Naive B cell (primary cell): ENCODE results near the gene LCLAT1. TPM values are rescaled to one million over a fixed set of nuclear protein-coding genes. Genes with fewer than 3 reads are reported as not detected.
"Not testable (repeated sequence)": the region's sequence is repeated elsewhere in the genome, so short reads cannot be mapped to it uniquely, and the experiment has no call there.

Experiments
- ATAC-seq, 2 donors: fragments of 150-1000 bp; cut with Tn5 transposase; 2 replicates each; pipeline ENCODE4 v1.10.0; 2021; ENCODE audit warnings: low read depth in 2 of 2, mild to moderate bottlenecking in 2 of 2, moderate library complexity in 2 of 2
- DNase-seq: peaks from one replicate; pipeline ENCODE4 v3.0.0; 2022
- H3K27ac Mint-ChIP-seq, 6 donors: one replicate each; pipeline ENCODE4 v1.8.0; 2020 to 2022; ENCODE audit warnings: mild to moderate bottlenecking in 6 of 6, mixed read lengths in 6 of 6, moderate library complexity in 5 of 6, inconsistent platforms in 2 of 6
- H3K27me3 Mint-ChIP-seq, 3 donors: one replicate each; pipeline ENCODE4 v1.8.0; 2021 to 2022; ENCODE audit warnings: mixed read lengths in 3 of 3, mild to moderate bottlenecking in 1 of 3
- H3K36me3 Mint-ChIP-seq, 2 donors: one replicate each; pipeline ENCODE4 v1.8.0; 2020 to 2022; ENCODE audit warnings: mixed read lengths in 2 of 2, inconsistent platforms in 1 of 2, mild to moderate bottlenecking in 1 of 2
- H3K4me1 Mint-ChIP-seq, 3 donors: one replicate each; pipeline ENCODE4 v1.8.0; 2020 to 2022; ENCODE audit warnings: mixed read lengths in 3 of 3, inconsistent platforms in 1 of 3, mild to moderate bottlenecking in 1 of 3, moderate library complexity in 1 of 3
- H3K4me3 Mint-ChIP-seq, 8 donors: one replicate each; pipeline ENCODE4 v1.8.0; 2020 to 2022; ENCODE audit warnings: mild to moderate bottlenecking in 8 of 8, mixed read lengths in 8 of 8, moderate library complexity in 8 of 8, inconsistent platforms in 2 of 8
- H3K9me3 Mint-ChIP-seq, 7 donors: one replicate each; pipeline ENCODE4 v1.8.0; 2020 to 2022; ENCODE audit warnings: mixed read lengths in 7 of 7, mild to moderate bottlenecking in 5 of 7, inconsistent platforms in 2 of 7, moderate library complexity in 1 of 7
- polyA plus RNA-seq, 6 donors: library from polyadenylated mRNA; unstranded; fragments of 300-500 nt; fragmentation: Illumina TruSeq; gene quantifications; one replicate each; pipeline ENCODE4 v1.2.3, GENCODE V29; 2021; ENCODE audit warnings: low read depth in 6 of 6

Gene LCLAT1
- polyA plus RNA-seq, 6 donors from 2014 or later: 13.1 to 29.4 (median 19.4) TPM

- H3K4me3 Mint-ChIP-seq: peak overlapping the region in 2 of 8 donors; percentile 7 to 25
- no peaks in the 10 kb centered on the region for H3K9me3 Mint-ChIP-seq
- H3K27me3 Mint-ChIP-seq: no peaks in the 10 kb centered on the region
- H3K27ac Mint-ChIP-seq: peak overlapping the region in 2 of 6 donors; percentile 27 to 76
- ATAC-seq: peak; percentile 53 to 55
- no peak for DNase-seq
- peaks cover 8 to 20% (median 17%) of the 10 kb centered on the region in 3 donors for H3K4me1 Mint-ChIP-seq
- peaks cover 23 to 26% of the 10 kb centered on the region in 2 donors for H3K36me3 Mint-ChIP-seq
These were observed 194.8 kb downstream of the LCLAT1 start for GRCh38 chr2:30641765-30642345.

GRCh38 chr2:30643013-30643412 lies 196.0 kb downstream of the LCLAT1 start:
- peaks cover 23% of the 10 kb centered on the region in 2 donors for H3K36me3 Mint-ChIP-seq
- not testable (repeated sequence) for ATAC-seq, H3K9me3 Mint-ChIP-seq, H3K4me3 Mint-ChIP-seq, H3K27me3 Mint-ChIP-seq, DNase-seq
- H3K4me1 Mint-ChIP-seq: peaks cover 8 to 20% (median 17%) of the 10 kb centered on the region in 3 donors
- H3K27ac Mint-ChIP-seq: peak overlapping the region in 1 of 6 donors; percentile 51

- Mint-ChIP-seq H3K36me3 (peaks cover 19% of the 10 kb centered on the region in 2 donors), H3K27me3 (no peaks in the 10 kb centered on the region), H3K27ac (no peak overlapping the region), H3K4me3 (no peak overlapping the region), H3K9me3 (no peaks in the 10 kb centered on the region), H3K4me1 (peaks cover 8 to 20% (median 17%) of the 10 kb centered on the region in 3 donors)
- no peak for ATAC-seq
- DNase-seq: no peak
These were observed 196.6 kb downstream of the LCLAT1 start for GRCh38 chr2:30643674-30644073.

- Mint-ChIP-seq H3K9me3 (no peaks in the 10 kb centered on the region), H3K4me3 (no peak overlapping the region), H3K4me1 (peaks cover 8 to 17% (median 13%) of the 10 kb centered on the region in 3 donors), H3K27me3 (no peaks in the 10 kb centered on the region), H3K36me3 (peaks cover 11 to 14% of the 10 kb centered on the region in 2 donors), H3K27ac (no peak overlapping the region)
- ATAC-seq (no peak), DNase-seq (no peak)
These were observed 198.2 kb downstream of the LCLAT1 start for GRCh38 chr2:30645081-30645744.

GRCh38 chr2:30645745-30646119 lies 198.7 kb downstream of the LCLAT1 start:
- no peaks in the 10 kb centered on the region for H3K9me3 Mint-ChIP-seq
- H3K27me3 Mint-ChIP-seq: no peaks in the 10 kb centered on the region
- H3K27ac Mint-ChIP-seq: no peak overlapping the region
- H3K4me1 Mint-ChIP-seq: peaks cover 8 to 15% (median 13%) of the 10 kb centered on the region in 3 donors
- H3K36me3 Mint-ChIP-seq: peaks cover 5 to 10% of the 10 kb centered on the region in 2 donors
- H3K4me3 Mint-ChIP-seq: no peak overlapping the region
- ATAC-seq: no peak
- DNase-seq: no peak

- no peaks in the 10 kb centered on the region for H3K9me3 Mint-ChIP-seq
- no peak overlapping the region for H3K4me3 Mint-ChIP-seq
- H3K27ac Mint-ChIP-seq: no peak overlapping the region
- ATAC-seq: no peak
- DNase-seq: no peak
- peaks cover 0 to 6% (median 0%) of the 10 kb centered on the region in 3 donors for H3K4me1 Mint-ChIP-seq
- peaks cover 0 to 5% of the 10 kb centered on the region in 2 donors for H3K36me3 Mint-ChIP-seq
- no peaks in the 10 kb centered on the region for H3K27me3 Mint-ChIP-seq
These were observed 200.9 kb downstream of the LCLAT1 start for GRCh38 chr2:30647752-30648457.

GRCh38 chr2:30649278-30649677 lies 202.2 kb downstream of the LCLAT1 start:
- H3K4me1 Mint-ChIP-seq: peaks cover 0 to 6% (median 0%) of the 10 kb centered on the region in 3 donors
- no peak overlapping the region for H3K4me3 Mint-ChIP-seq
- peaks cover 0 to 5% of the 10 kb centered on the region in 2 donors for H3K36me3 Mint-ChIP-seq
- ATAC-seq (no peak), DNase-seq (no peak)
- no peak overlapping the region for H3K27ac Mint-ChIP-seq
- no peaks in the 10 kb centered on the region for H3K27me3 Mint-ChIP-seq
- H3K9me3 Mint-ChIP-seq: no peaks in the 10 kb centered on the region

- Mint-ChIP-seq H3K9me3 (no peaks in the 10 kb centered on the region), H3K4me3 (no peak overlapping the region), H3K4me1 (peaks cover 0 to 6% (median 0%) of the 10 kb centered on the region in 3 donors), H3K36me3 (no peaks in the 10 kb centered on the region), H3K27me3 (no peaks in the 10 kb centered on the region), H3K27ac (peak overlapping the region in 1 of 6 donors; percentile 51)
- DNase-seq: no peak
- ATAC-seq: no peak
These were observed 202.8 kb downstream of the LCLAT1 start for GRCh38 chr2:30649828-30650227.

- H3K4me3 Mint-ChIP-seq: no peak overlapping the region
- peaks cover 0 to 2% (median 0%) of the 10 kb centered on the region in 3 donors for H3K27me3 Mint-ChIP-seq
- ATAC-seq (no peak), DNase-seq (no peak)
- peaks cover 0 to under 1% (median 0%) of the 10 kb centered on the region in 7 donors for H3K9me3 Mint-ChIP-seq
- H3K36me3 Mint-ChIP-seq: no peaks in the 10 kb centered on the region
- H3K4me1 Mint-ChIP-seq: peaks cover 0 to under 1% (median 0%) of the 10 kb centered on the region in 3 donors
- H3K27ac Mint-ChIP-seq: peak overlapping the region in 1 of 6 donors; percentile 19
These were observed 205.3 kb downstream of the LCLAT1 start for GRCh38 chr2:30652271-30652915.

- Mint-ChIP-seq H3K4me3 (no peak overlapping the region), H3K27ac (peak overlapping the region in 1 of 6 donors; percentile 26), H3K4me1 (peaks cover 0 to 4% (median 0%) of the 10 kb centered on the region in 3 donors), H3K9me3 (peaks cover 0 to 4% (median 0%) of the 10 kb centered on the region in 7 donors), H3K27me3 (peaks cover 0 to 9% (median 0%) of the 10 kb centered on the region in 3 donors), H3K36me3 (no peaks in the 10 kb centered on the region)
- no peak for ATAC-seq
- DNase-seq: no peak
These were observed 206.8 kb downstream of the LCLAT1 start for GRCh38 chr2:30653847-30654246.

GRCh38 chr2:30654404-30654803 lies 207.4 kb downstream of the LCLAT1 start:
- Mint-ChIP-seq H3K36me3 (no peaks in the 10 kb centered on the region), H3K27me3 (peaks cover 0 to 11% (median 1%) of the 10 kb centered on the region in 3 donors), H3K4me3 (no peak overlapping the region), H3K4me1 (peaks cover 0 to 4% (median 0%) of the 10 kb centered on the region in 3 donors), H3K9me3 (peaks cover 0 to 4% (median 0%) of the 10 kb centered on the region in 7 donors), H3K27ac (no peak overlapping the region)
- no peak for ATAC-seq
- DNase-seq: no peak

- ATAC-seq (no peak), DNase-seq (no peak)
- no peak overlapping the region for H3K4me3 Mint-ChIP-seq
- H3K27ac Mint-ChIP-seq: no peak overlapping the region
- peaks cover 0 to 4% (median 0%) of the 10 kb centered on the region in 3 donors for H3K4me1 Mint-ChIP-seq
- peaks cover 0 to 18% (median 6%) of the 10 kb centered on the region in 3 donors for H3K27me3 Mint-ChIP-seq
- H3K36me3 Mint-ChIP-seq: no peaks in the 10 kb centered on the region
- peaks cover 0 to 4% (median 0%) of the 10 kb centered on the region in 7 donors for H3K9me3 Mint-ChIP-seq
These were observed 208.2 kb downstream of the LCLAT1 start for GRCh38 chr2:30655211-30655610.

- DNase-seq (no peak), ATAC-seq (no peak)
- Mint-ChIP-seq H3K36me3 (no peaks in the 10 kb centered on the region), H3K27me3 (peaks cover 0 to 18% (median 6%) of the 10 kb centered on the region in 3 donors), H3K4me1 (peaks cover 0 to 4% (median 3%) of the 10 kb centered on the region in 3 donors), H3K9me3 (peaks cover 0 to 4% (median 0%) of the 10 kb centered on the region in 7 donors), H3K27ac (peak overlapping the region in 1 of 6 donors; percentile 46), H3K4me3 (no peak overlapping the region)
These were observed 208.6 kb downstream of the LCLAT1 start for GRCh38 chr2:30655660-30656059.
